LNCAP (cell line): ENCODE results near the gene UQCR11.

Experiments
- TF ChIP-seq, protein P1 (sequence below): fragments of 450-650 bp; IDR thresholded peaks from 2 replicates; pipeline ENCODE4 v1.5.1; 2017; ENCODE audit warnings: mild to moderate bottlenecking

UQCR11 gene

GRCh38 chr19:1605236-1606137 lies at the start of gene UQCR11:
Gene UQCR11, minus strand, starts transcription at chr19:1605462. Its CDS starts 53 bp downstream, at chr19:1605409.
- TF ChIP-seq, protein P1, sequence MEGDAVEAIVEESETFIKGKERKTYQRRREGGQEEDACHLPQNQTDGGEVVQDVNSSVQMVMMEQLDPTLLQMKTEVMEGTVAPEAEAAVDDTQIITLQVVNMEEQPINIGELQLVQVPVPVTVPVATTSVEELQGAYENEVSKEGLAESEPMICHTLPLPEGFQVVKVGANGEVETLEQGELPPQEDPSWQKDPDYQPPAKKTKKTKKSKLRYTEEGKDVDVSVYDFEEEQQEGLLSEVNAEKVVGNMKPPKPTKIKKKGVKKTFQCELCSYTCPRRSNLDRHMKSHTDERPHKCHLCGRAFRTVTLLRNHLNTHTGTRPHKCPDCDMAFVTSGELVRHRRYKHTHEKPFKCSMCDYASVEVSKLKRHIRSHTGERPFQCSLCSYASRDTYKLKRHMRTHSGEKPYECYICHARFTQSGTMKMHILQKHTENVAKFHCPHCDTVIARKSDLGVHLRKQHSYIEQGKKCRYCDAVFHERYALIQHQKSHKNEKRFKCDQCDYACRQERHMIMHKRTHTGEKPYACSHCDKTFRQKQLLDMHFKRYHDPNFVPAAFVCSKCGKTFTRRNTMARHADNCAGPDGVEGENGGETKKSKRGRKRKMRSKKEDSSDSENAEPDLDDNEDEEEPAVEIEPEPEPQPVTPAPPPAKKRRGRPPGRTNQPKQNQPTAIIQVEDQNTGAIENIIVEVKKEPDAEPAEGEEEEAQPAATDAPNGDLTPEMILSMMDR, result peak; percentile 38; the same call in 1 of the 2 replicates

GRCh38 chr19:1654178-1654792 lies 49.0 kb upstream of the UQCR11 start:
- TF ChIP-seq, protein P1, result no peak

- TF ChIP-seq, protein P1, result no peak
Measured at GRCh38 chr19:1653300-1653628, 48.0 kb upstream of the UQCR11 start.

GRCh38 chr19:1652471-1653299 lies 47.4 kb upstream of the UQCR11 start, which contains the start of gene TCF3:
Gene TCF3, minus strand, starts transcription at chr19:1652615. Its CDS starts 2,367 bp downstream, at chr19:1650248.
- TF ChIP-seq, protein P1, result no peak

GRCh38 chr19:1651568-1652291 lies 46.5 kb upstream of the UQCR11 start:
- TF ChIP-seq, protein P1, result no peak

- TF ChIP-seq, protein P1, result no peak
Measured at GRCh38 chr19:1650650-1651567, 45.6 kb upstream of the UQCR11 start.
